ENCODE data around the gene EIF2S3.

EIF2S3 gene

GRCh38 chrX:24110069-24110468 lies 55.3 kb downstream of the EIF2S3 start:
- TF ChIP-seq CTCF (IDR thresholded peaks at IDR 0.05; ENCODE audit: borderline replicate concordance, insufficient read depth, low read depth, low read length), result no peak
- no peak overlapping the region for H3K4me3 ChIP-seq (ENCODE audit: low read depth, low read length)

DNA sequence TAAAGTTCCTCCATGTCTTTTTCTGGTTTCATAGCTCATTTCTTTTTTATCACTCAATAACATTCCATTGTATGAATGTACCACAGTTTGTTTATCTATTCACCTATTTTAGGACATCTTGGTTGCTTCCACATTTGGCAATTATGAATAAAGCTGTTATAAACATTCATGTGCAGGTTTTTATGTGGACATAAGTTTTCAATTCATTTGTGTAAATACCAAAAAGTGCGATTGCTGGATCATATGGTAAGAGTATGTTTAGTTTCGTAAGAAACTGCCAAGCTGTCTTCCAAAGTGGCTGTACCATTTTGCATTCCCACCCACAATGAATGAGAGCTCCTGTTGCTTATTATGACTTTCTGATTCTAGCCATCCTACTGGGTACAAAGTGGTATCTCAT lies 58.4 kb downstream of the EIF2S3 start:
- no peak for TF ChIP-seq CTCF (IDR thresholded peaks at IDR 0.05; ENCODE audit: borderline replicate concordance, insufficient read depth, low read depth, low read length)
- no peak overlapping the region for H3K4me3 ChIP-seq (ENCODE audit: low read depth, low read length)

GRCh38 chrX:24117258-24117657 lies 62.5 kb downstream of the EIF2S3 start:
- no peak for TF ChIP-seq CTCF (IDR thresholded peaks at IDR 0.05; ENCODE audit: borderline replicate concordance, insufficient read depth, low read depth, low read length)
- no peak overlapping the region for H3K4me3 ChIP-seq (ENCODE audit: low read depth, low read length)

DNA sequence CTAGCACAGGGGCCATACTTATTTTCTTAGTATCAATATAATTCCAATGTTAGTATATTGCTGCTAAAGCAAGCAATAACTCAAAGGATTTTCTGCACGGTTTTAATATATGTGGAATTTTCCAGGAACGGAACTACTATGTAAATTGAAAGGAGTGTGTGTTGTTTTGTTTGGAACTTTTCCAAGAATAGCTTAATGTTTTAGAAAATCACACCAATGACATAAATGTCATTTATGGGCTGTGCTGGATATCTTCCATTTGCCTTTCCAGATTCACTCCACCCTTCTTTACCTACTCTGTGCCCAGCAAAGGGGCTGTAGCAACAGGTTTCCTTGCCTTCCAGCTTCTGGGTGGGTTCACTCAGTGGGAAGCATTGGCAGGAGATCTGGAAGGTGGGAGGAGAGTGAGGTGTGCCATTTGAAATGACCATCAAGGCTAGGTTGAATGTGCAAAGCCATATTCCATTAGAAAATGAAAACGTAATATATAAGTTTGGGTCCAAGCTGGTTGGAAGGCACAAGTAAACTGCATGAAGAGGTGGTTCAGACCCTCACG lies 69.6 kb downstream of the EIF2S3 start:
- H3K4me3 ChIP-seq (ENCODE audit: low read depth, low read length), result no peak overlapping the region
- TF ChIP-seq CTCF (IDR thresholded peaks at IDR 0.05; ENCODE audit: borderline replicate concordance, insufficient read depth, low read depth, low read length), result no peak

DNA sequence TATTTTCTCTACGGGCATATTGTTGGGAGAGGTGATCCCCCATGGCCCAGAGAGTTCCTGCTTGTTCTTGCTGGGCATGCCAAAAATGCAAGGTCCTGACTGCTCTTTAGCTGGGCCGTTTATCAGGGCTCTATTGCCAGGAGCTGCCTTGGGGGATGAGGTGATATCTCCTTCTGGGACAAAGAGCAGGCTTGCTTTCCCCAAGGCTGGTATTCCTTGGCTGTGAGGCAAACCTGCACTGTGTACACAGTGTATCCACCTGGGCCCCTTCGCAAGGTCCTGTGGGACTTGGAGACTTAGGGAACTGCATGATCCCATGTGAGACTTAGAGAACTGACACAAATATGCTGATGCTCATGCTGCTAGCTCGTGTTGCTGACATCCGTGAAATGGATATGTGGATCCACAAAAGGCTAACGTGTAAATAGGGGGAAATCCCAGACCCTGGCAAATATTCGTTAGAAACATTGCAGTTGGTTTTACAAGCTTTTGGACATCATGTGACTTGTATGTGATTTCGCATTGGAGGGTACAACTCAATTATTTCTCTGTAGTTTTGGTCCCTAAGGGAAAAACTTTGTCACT lies 70.4 kb downstream of the EIF2S3 start:
- no peak for TF ChIP-seq CTCF (IDR thresholded peaks at IDR 0.05; ENCODE audit: borderline replicate concordance, insufficient read depth, low read depth, low read length)

More for the DNA sequence above, 70.4 kb downstream of the EIF2S3 start:
- no peak overlapping the region for H3K4me3 ChIP-seq (ENCODE audit: low read depth, low read length)
